Panc1 (cell line): ENCODE results near the gene DUOX1. TPM values are rescaled to one million over a fixed set of nuclear protein-coding genes. Genes with fewer than 3 reads are reported as not detected.

Experiments used
- ATAC-seq: fragments of 200-7000 bp; cut with Tn5 transposase; 2 replicates; pipeline ENCODE4 v1.9.1; 2020; ENCODE audit warnings: mild to moderate bottlenecking, moderate library complexity
- BruUV-seq: library from RNA; stranded (reverse); fragments of 400-500 nt; replicated peaks from 2 replicates; lab custom pipeline; 2021; lab: Mats Ljungman, UMichigan
- CTCF ChIA-PET: fragments of 300-600 bp; sonication (Branson Sonifier 250); formaldehyde crosslinking; loops from one replicate; lab custom pipeline; 2022; ENCODE audit warnings: antibody characterized with exemption; lab: Charles Lee
- POLR2A ChIA-PET: fragments of 300-600 bp; sonication (Branson Sonifier 250); formaldehyde crosslinking; loops from one replicate; lab custom pipeline; 2022; ENCODE audit warnings: antibody characterized with exemption; lab: Charles Lee
- DNase-seq: peaks from one replicate; pipeline ENCODE4 v3.0.0-alpha.2; 2010; ENCODE audit warnings: low read depth, low spot score
- H3K27ac ChIP-seq: 2 replicates; pipeline ENCODE4 v1.5.1; 2011; ENCODE audit warnings: mild to moderate bottlenecking, low read length, inconsistent platforms
- H3K27me3 ChIP-seq: fragments of 200-500 bp; sonication (Bioruptor generic); 2 replicates; pipeline ENCODE4 v1.6.0; 2014; ENCODE audit warnings: low read length, inconsistent platforms; ENCODE audit not compliant: control insufficient read depth, insufficient read depth
- H3K36me3 ChIP-seq: fragments of 200-500 bp; sonication (Bioruptor generic); 2 replicates; pipeline ENCODE4 v1.5.1; 2014; ENCODE audit warnings: inconsistent platforms, mild to moderate bottlenecking, low read length, moderate library complexity; ENCODE audit not compliant: control insufficient read depth, insufficient read depth
- H3K4me1 ChIP-seq: 2 replicates; pipeline ENCODE4 v1.5.1; 2011; ENCODE audit warnings: inconsistent platforms, mild to moderate bottlenecking, low read length, moderate library complexity; ENCODE audit not compliant: control insufficient read depth, insufficient read depth
- H3K4me3 ChIP-seq, 2 experiments: 2 replicates each; pipeline ENCODE4 v1.5.1; 2011 to 2012; ENCODE audit warnings: low read depth in 2 of 2, low read length in 2 of 2, mild to moderate bottlenecking in 2 of 2, inconsistent platforms in 1 of 2, moderate library complexity in 1 of 2
- H3K9me3 ChIP-seq: fragments of 200-500 bp; sonication (Bioruptor generic); 2 replicates; pipeline ENCODE4 v1.5.1; 2014; ENCODE audit warnings: low read depth, mild to moderate bottlenecking, inconsistent platforms, low read length, moderate library complexity; ENCODE audit not compliant: control insufficient read depth, insufficient read depth
- POLR2AphosphoS5 ChIP-seq: IDR thresholded peaks from 2 replicates; pipeline ENCODE4 v1.6.1; 2012; ENCODE audit warnings: mild to moderate bottlenecking, low read depth, low read length, moderate library complexity
- SIN3A ChIP-seq: IDR thresholded peaks from 2 replicates; pipeline ENCODE4 v1.6.1; 2012; ENCODE audit warnings: low read depth, mild to moderate bottlenecking, low read length, moderate library complexity, borderline replicate concordance; ENCODE audit not compliant: insufficient read depth
- TCF7L2 ChIP-seq: IDR thresholded peaks from 2 replicates; pipeline ENCODE4 v1.6.1; 2011; ENCODE audit warnings: mild to moderate bottlenecking, low read depth, low read length, inconsistent platforms
- in situ Hi-C: cut with HindIII; loops from 2 replicates; pipeline ENCODE4 v1.10.0; 2016; ENCODE audit warnings: low sequenced_read_pairs, low pct_unique_long_range_greater_than_20kb
- intact Hi-C: fragments of 100-400 bp; cut with micrococcal nuclease; formaldehyde crosslinking; loops from one replicate; pipeline ENCODE4 v1.10.0; 2022; ENCODE audit not compliant: unreplicated experiment
- total RNA-seq: library from RNA; stranded (reverse); gene quantifications from one replicate; pipeline ENCODE4 v1.2.1, GENCODE V29; 2021; ENCODE audit not compliant: unreplicated experiment
- TF ChIP-seq, protein P1 (sequence below), 2 experiments: IDR thresholded peaks; 2 replicates each; pipeline ENCODE4 v1.6.1; 2011 to 2012; ENCODE audit warnings: low read depth in 2 of 2, control low read depth in 1 of 2, low read length in 1 of 2, mild to moderate bottlenecking in 1 of 2, moderate library complexity in 1 of 2; ENCODE audit not compliant: insufficient read depth in 1 of 2
- TF ChIP-seq, protein P2 (sequence below): fragments of 450-650 bp; IDR thresholded peaks from 2 replicates; pipeline ENCODE4 v1.5.1; 2017; ENCODE audit warnings: mild to moderate bottlenecking

Gene DUOX1
- total RNA-seq, 1 experiment from 2014 or later, result 0.31 TPM

DNA sequence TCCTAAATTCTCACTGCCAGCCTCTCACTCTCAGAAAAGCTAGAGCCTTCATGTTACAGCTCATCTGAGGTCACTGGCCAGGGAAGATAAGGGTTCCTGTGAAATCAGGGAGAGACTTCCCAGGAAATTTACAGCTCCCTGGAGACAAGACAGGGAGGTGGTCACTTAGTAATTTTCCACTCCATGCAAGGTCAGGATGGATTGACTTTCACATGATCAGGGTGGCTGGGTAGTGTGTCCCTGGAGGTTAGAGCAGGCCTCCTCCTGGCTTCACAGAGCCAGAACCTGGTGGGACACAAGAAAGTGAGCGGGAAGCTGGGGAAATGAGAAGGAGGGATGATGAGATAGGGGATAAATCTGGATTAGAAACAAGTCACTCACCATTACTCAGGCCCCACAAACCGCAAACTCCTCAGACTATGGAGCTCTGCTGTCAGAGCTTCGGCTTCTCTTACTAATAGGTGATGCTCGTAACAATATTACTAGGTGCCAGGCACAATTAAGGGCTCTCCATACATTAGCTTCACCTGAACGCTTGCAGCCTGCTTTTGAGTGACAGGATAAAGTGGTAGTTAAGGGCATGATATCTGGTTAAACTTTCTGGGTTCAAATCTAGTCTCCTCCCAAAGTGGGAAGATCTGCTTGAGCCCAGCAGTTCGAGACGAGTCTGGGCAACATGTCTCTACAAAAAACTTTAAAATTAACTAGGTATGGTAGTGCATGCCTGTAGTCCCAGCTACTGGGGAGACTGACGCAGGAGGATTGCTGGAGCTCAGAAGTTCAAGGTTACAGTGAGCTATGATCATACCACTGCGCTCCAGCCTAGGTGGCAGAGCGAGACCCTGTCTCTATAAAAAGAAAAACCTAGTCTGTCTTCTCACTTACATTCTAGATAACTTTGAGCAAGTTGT lies 40.7 kb upstream of the DUOX1 start:
- BruUV-seq, result no TSS peak
- CTCF ChIA-PET, result interaction anchor here (0.6 to 1.4 kb wide), 2 partner anchors 29 to 1112 kb away, joined by 3 to 6 read pairs; no protein-coding TSS in a partner anchor
- intact Hi-C loops (no loop called here), in situ Hi-C loops (no loop called here)
- Histone ChIP-seq H3K9me3 (no peaks in the 10 kb centered on the region), H3K4me1 (no peaks in the 10 kb centered on the region), H3K27me3 (peaks cover 16% of the 10 kb centered on the region), H3K36me3 (no peaks in the 10 kb centered on the region), H3K4me3 (no peak overlapping the region), H3K27ac (no peak overlapping the region)
- no peak for DNase-seq
- ATAC-seq, result no peak
- TF ChIP-seq, protein P1, sequence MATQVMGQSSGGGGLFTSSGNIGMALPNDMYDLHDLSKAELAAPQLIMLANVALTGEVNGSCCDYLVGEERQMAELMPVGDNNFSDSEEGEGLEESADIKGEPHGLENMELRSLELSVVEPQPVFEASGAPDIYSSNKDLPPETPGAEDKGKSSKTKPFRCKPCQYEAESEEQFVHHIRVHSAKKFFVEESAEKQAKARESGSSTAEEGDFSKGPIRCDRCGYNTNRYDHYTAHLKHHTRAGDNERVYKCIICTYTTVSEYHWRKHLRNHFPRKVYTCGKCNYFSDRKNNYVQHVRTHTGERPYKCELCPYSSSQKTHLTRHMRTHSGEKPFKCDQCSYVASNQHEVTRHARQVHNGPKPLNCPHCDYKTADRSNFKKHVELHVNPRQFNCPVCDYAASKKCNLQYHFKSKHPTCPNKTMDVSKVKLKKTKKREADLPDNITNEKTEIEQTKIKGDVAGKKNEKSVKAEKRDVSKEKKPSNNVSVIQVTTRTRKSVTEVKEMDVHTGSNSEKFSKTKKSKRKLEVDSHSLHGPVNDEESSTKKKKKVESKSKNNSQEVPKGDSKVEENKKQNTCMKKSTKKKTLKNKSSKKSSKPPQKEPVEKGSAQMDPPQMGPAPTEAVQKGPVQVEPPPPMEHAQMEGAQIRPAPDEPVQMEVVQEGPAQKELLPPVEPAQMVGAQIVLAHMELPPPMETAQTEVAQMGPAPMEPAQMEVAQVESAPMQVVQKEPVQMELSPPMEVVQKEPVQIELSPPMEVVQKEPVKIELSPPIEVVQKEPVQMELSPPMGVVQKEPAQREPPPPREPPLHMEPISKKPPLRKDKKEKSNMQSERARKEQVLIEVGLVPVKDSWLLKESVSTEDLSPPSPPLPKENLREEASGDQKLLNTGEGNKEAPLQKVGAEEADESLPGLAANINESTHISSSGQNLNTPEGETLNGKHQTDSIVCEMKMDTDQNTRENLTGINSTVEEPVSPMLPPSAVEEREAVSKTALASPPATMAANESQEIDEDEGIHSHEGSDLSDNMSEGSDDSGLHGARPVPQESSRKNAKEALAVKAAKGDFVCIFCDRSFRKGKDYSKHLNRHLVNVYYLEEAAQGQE (IDR thresholded peaks at IDR 0.05; ENCODE audit: insufficient read depth in 1 of 2, low read depth in 2 of 2, low read length in 1 of 2), result no peak
- TF ChIP-seq, protein P2, sequence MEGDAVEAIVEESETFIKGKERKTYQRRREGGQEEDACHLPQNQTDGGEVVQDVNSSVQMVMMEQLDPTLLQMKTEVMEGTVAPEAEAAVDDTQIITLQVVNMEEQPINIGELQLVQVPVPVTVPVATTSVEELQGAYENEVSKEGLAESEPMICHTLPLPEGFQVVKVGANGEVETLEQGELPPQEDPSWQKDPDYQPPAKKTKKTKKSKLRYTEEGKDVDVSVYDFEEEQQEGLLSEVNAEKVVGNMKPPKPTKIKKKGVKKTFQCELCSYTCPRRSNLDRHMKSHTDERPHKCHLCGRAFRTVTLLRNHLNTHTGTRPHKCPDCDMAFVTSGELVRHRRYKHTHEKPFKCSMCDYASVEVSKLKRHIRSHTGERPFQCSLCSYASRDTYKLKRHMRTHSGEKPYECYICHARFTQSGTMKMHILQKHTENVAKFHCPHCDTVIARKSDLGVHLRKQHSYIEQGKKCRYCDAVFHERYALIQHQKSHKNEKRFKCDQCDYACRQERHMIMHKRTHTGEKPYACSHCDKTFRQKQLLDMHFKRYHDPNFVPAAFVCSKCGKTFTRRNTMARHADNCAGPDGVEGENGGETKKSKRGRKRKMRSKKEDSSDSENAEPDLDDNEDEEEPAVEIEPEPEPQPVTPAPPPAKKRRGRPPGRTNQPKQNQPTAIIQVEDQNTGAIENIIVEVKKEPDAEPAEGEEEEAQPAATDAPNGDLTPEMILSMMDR, result no peak
- TF ChIP-seq TCF7L2, result no peak
- TF ChIP-seq SIN3A, result no peak
- TF ChIP-seq POLR2AphosphoS5, result no peak
- POLR2A ChIA-PET, result no interaction called here

DNA sequence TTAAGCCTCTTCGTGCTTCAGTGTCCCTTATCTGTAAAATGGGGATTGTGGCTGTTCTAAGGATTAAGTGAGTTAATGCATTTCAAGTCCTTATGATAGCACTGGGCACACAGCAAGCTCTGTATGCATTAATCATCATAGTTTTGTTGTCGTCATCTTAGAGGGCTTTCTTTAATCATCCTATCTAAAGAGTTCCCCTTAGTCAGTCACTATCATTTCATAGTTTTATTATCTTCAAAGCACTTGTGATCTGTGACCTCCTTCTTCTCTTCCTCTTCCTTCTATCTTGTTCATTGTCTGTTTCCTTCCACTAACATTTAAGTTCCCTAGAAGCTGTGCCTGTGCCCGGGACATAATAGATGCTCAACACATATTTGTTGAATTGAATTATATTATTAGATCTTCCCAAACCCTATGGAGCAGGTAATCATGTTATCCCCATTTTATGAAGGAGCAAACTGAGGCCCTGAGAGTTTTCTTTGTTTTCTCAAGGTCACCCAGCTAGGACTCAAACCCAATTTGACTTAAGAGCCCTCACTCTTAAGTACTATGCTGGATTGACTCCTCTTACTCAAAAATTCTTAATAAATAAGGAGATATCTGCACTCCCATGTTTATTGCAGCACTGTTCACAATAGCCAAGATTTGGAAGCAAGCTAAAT lies 40.0 kb upstream of the DUOX1 start:
- no peaks in the 10 kb centered on the region for H3K36me3 ChIP-seq
- TF ChIP-seq POLR2AphosphoS5, result no peak
- TF ChIP-seq, protein P2, result no peak
- TF ChIP-seq TCF7L2, result no peak
- no peak for TF ChIP-seq SIN3A
- TF ChIP-seq, protein P1 (IDR thresholded peaks at IDR 0.05; ENCODE audit: insufficient read depth in 1 of 2, low read depth in 2 of 2, low read length in 1 of 2), result no peak
- H3K4me1 ChIP-seq, result no peaks in the 10 kb centered on the region
- H3K4me3 ChIP-seq, result no peak overlapping the region
- no TSS peak for BruUV-seq
- peaks cover 13% of the 10 kb centered on the region for H3K27me3 ChIP-seq
- ChIA-PET POLR2A (no interaction called here), CTCF (interaction anchor here (1.4 kb wide), 1 partner anchor 28 kb away, joined by 6 read pairs; no protein-coding TSS in a partner anchor)
- intact Hi-C loops (no loop called here), in situ Hi-C loops (no loop called here)
- DNase-seq, result no peak
- H3K27ac ChIP-seq, result no peak overlapping the region
- no peak for ATAC-seq
- H3K9me3 ChIP-seq, result no peaks in the 10 kb centered on the region
